ENCODE measurements around the gene TBPL1. TPM values are rescaled to one million over a fixed set of nuclear protein-coding genes. Genes with fewer than 3 reads are reported as not detected.

Gene TBPL1
- total RNA-seq, 1 experiment from 2014 or later: 161 TPM

- Histone ChIP-seq H3K27me3 (ENCODE audit: low read length) (no peaks in the 10 kb centered on the region), H3K9ac (ENCODE audit: low read length) (no peak overlapping the region), H3K27ac (ENCODE audit: low read length) (no peak overlapping the region), H2AFZ (ENCODE audit: low read length) (no peak overlapping the region), H3K9me2 (replicated peaks; ENCODE audit: insufficient read depth, low read length) (no peaks in the 10 kb centered on the region), H3K79me2 (ENCODE audit: low read length) (no peaks in the 10 kb centered on the region), H3K4me1 (ENCODE audit: low read length) (no peaks in the 10 kb centered on the region), H3K4me3 (ENCODE audit: low read length) (no peak overlapping the region), H3K4me2 (ENCODE audit: low read depth, low read length, poor library complexity, severe bottlenecking) (no peak overlapping the region), H3K36me3 (ENCODE audit: insufficient read depth, low read length) (no peaks in the 10 kb centered on the region), H3K9me3 (ENCODE audit: low read length) (no peaks in the 10 kb centered on the region), H4K20me1 (ENCODE audit: insufficient read depth, low read depth, low read length) (no peaks in the 10 kb centered on the region)
- no peak for DNase-seq
Measured at GRCh38 chr6:134022650-134023049, 69.6 kb downstream of the TBPL1 start.

DNA sequence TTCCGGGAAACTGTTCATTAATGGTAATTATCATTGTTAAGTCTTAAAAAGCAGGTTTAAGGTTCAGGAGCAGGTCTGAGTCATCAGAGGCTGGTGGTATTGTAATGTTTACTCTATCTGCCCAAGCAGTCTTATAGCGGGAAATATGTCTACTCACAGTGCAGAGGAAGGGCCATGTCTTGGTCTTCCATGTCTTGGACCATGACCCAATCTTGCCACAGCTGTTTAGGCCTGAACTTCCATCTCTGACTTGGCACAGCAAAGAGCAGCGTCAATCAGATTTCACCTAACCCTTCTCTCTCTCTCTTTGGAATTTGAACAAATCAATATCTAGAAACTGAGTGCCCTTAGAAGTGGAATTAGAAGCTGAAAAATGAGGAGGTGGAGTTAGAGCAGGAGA is 73.6 kb downstream of the TBPL1 start:
- DNase-seq: no peak
- H3K9me3 ChIP-seq (ENCODE audit: low read length): no peaks in the 10 kb centered on the region
- H3K9me2 ChIP-seq (replicated peaks; ENCODE audit: insufficient read depth, low read length): no peaks in the 10 kb centered on the region

GRCh38 chr6:134028438-134028837 is 75.4 kb downstream of the TBPL1 start:
- no peaks in the 10 kb centered on the region for H3K27me3 ChIP-seq (ENCODE audit: low read length)
- H3K36me3 ChIP-seq (ENCODE audit: insufficient read depth, low read length): no peaks in the 10 kb centered on the region
- H4K20me1 ChIP-seq (ENCODE audit: insufficient read depth, low read depth, low read length): no peaks in the 10 kb centered on the region
- H3K9me2 ChIP-seq (replicated peaks; ENCODE audit: insufficient read depth, low read length): no peaks in the 10 kb centered on the region
- H3K79me2 ChIP-seq (ENCODE audit: low read length): no peaks in the 10 kb centered on the region
- no peak overlapping the region for H3K4me2 ChIP-seq (ENCODE audit: low read depth, low read length, poor library complexity, severe bottlenecking)
- H2AFZ ChIP-seq (ENCODE audit: low read length): no peak overlapping the region
- H3K27ac ChIP-seq (ENCODE audit: low read length): no peak overlapping the region
- no peak overlapping the region for H3K9ac ChIP-seq (ENCODE audit: low read length)
- H3K4me1 ChIP-seq (ENCODE audit: low read length): no peaks in the 10 kb centered on the region
- no peaks in the 10 kb centered on the region for H3K9me3 ChIP-seq (ENCODE audit: low read length)
- DNase-seq: no peak
- H3K4me3 ChIP-seq (ENCODE audit: low read length): no peak overlapping the region

More for the DNA sequence above, 73.6 kb downstream of the TBPL1 start:
- Histone ChIP-seq H2AFZ (ENCODE audit: low read length) (no peak overlapping the region), H3K27me3 (ENCODE audit: low read length) (no peaks in the 10 kb centered on the region), H3K36me3 (ENCODE audit: insufficient read depth, low read length) (no peaks in the 10 kb centered on the region), H3K4me3 (ENCODE audit: low read length) (no peak overlapping the region), H3K9ac (ENCODE audit: low read length) (no peak overlapping the region), H3K4me1 (ENCODE audit: low read length) (no peaks in the 10 kb centered on the region), H3K4me2 (ENCODE audit: low read depth, low read length, poor library complexity, severe bottlenecking) (no peak overlapping the region), H4K20me1 (ENCODE audit: insufficient read depth, low read depth, low read length) (no peaks in the 10 kb centered on the region), H3K79me2 (ENCODE audit: low read length) (no peaks in the 10 kb centered on the region), H3K27ac (ENCODE audit: low read length) (no peak overlapping the region)

GRCh38 chr6:134029495-134030455 is 76.8 kb downstream of the TBPL1 start:
- no peak overlapping the region for H3K4me3 ChIP-seq (ENCODE audit: low read length)
- no peaks in the 10 kb centered on the region for H3K9me3 ChIP-seq (ENCODE audit: low read length)
- H4K20me1 ChIP-seq (ENCODE audit: insufficient read depth, low read depth, low read length): no peaks in the 10 kb centered on the region
- H3K79me2 ChIP-seq (ENCODE audit: low read length): no peaks in the 10 kb centered on the region
- H3K9me2 ChIP-seq (replicated peaks; ENCODE audit: insufficient read depth, low read length): no peaks in the 10 kb centered on the region
- H2AFZ ChIP-seq (ENCODE audit: low read length): no peak overlapping the region
- H3K27me3 ChIP-seq (ENCODE audit: low read length): no peaks in the 10 kb centered on the region
- H3K4me2 ChIP-seq (ENCODE audit: low read depth, low read length, poor library complexity, severe bottlenecking): no peak overlapping the region
- no peaks in the 10 kb centered on the region for H3K36me3 ChIP-seq (ENCODE audit: insufficient read depth, low read length)
- no peak overlapping the region for H3K9ac ChIP-seq (ENCODE audit: low read length)
- DNase-seq: no peak
- H3K27ac ChIP-seq (ENCODE audit: low read length): no peak overlapping the region
- H3K4me1 ChIP-seq (ENCODE audit: low read length): no peaks in the 10 kb centered on the region

- H3K4me1 ChIP-seq (ENCODE audit: low read length): peaks cover 11% of the 10 kb centered on the region
- no peak overlapping the region for H3K9ac ChIP-seq (ENCODE audit: low read length)
- no peaks in the 10 kb centered on the region for H3K36me3 ChIP-seq (ENCODE audit: insufficient read depth, low read length)
- no peak overlapping the region for H3K4me2 ChIP-seq (ENCODE audit: low read depth, low read length, poor library complexity, severe bottlenecking)
- H3K9me2 ChIP-seq (replicated peaks; ENCODE audit: insufficient read depth, low read length): no peaks in the 10 kb centered on the region
- no peak overlapping the region for H3K27ac ChIP-seq (ENCODE audit: low read length)
- H3K79me2 ChIP-seq (ENCODE audit: low read length): no peaks in the 10 kb centered on the region
- H3K27me3 ChIP-seq (ENCODE audit: low read length): no peaks in the 10 kb centered on the region
- H2AFZ ChIP-seq (ENCODE audit: low read length): no peak overlapping the region
- H3K9me3 ChIP-seq (ENCODE audit: low read length): no peaks in the 10 kb centered on the region
- H3K4me3 ChIP-seq (ENCODE audit: low read length): no peak overlapping the region
- no peak for DNase-seq
- H4K20me1 ChIP-seq (ENCODE audit: insufficient read depth, low read depth, low read length): no peaks in the 10 kb centered on the region
Measured at GRCh38 chr6:134031696-134032255, 78.8 kb downstream of the TBPL1 start.

- no peak overlapping the region for H3K27ac ChIP-seq (ENCODE audit: low read length)
- no peaks in the 10 kb centered on the region for H3K9me2 ChIP-seq (replicated peaks; ENCODE audit: insufficient read depth, low read length)
- peaks cover 24% of the 10 kb centered on the region for H3K4me1 ChIP-seq (ENCODE audit: low read length)
- H3K4me2 ChIP-seq (ENCODE audit: low read depth, low read length, poor library complexity, severe bottlenecking): no peak overlapping the region
- no peak overlapping the region for H2AFZ ChIP-seq (ENCODE audit: low read length)
- H3K27me3 ChIP-seq (ENCODE audit: low read length): no peaks in the 10 kb centered on the region
- H3K36me3 ChIP-seq (ENCODE audit: insufficient read depth, low read length): no peaks in the 10 kb centered on the region
- H3K9me3 ChIP-seq (ENCODE audit: low read length): no peaks in the 10 kb centered on the region
- no peak overlapping the region for H3K4me3 ChIP-seq (ENCODE audit: low read length)
- H3K9ac ChIP-seq (ENCODE audit: low read length): no peak overlapping the region
- H4K20me1 ChIP-seq (ENCODE audit: insufficient read depth, low read depth, low read length): no peaks in the 10 kb centered on the region
- no peaks in the 10 kb centered on the region for H3K79me2 ChIP-seq (ENCODE audit: low read length)
- DNase-seq: no peak
Measured at GRCh38 chr6:134034478-134034877, 81.5 kb downstream of the TBPL1 start.

GRCh38 chr6:134034961-134035822 is 82.2 kb downstream of the TBPL1 start:
- Histone ChIP-seq H3K9me3 (ENCODE audit: low read length) (no peaks in the 10 kb centered on the region), H3K4me2 (ENCODE audit: low read depth, low read length, poor library complexity, severe bottlenecking) (no peak overlapping the region), H3K4me3 (ENCODE audit: low read length) (no peak overlapping the region), H3K4me1 (ENCODE audit: low read length) (peaks cover 24% of the 10 kb centered on the region), H3K79me2 (ENCODE audit: low read length) (no peaks in the 10 kb centered on the region), H3K9me2 (replicated peaks; ENCODE audit: insufficient read depth, low read length) (no peaks in the 10 kb centered on the region), H4K20me1 (ENCODE audit: insufficient read depth, low read depth, low read length) (no peaks in the 10 kb centered on the region), H3K27me3 (ENCODE audit: low read length) (no peaks in the 10 kb centered on the region), H2AFZ (ENCODE audit: low read length) (no peak overlapping the region), H3K9ac (ENCODE audit: low read length) (no peak overlapping the region), H3K36me3 (ENCODE audit: insufficient read depth, low read length) (no peaks in the 10 kb centered on the region), H3K27ac (ENCODE audit: low read length) (no peak overlapping the region)
- DNase-seq: no peak

- no peaks in the 10 kb centered on the region for H4K20me1 ChIP-seq (ENCODE audit: insufficient read depth, low read depth, low read length)
- peaks cover 24% of the 10 kb centered on the region for H3K4me1 ChIP-seq (ENCODE audit: low read length)
- DNase-seq: no peak
- no peak overlapping the region for H3K9ac ChIP-seq (ENCODE audit: low read length)
- no peak overlapping the region for H3K4me3 ChIP-seq (ENCODE audit: low read length)
- H3K36me3 ChIP-seq (ENCODE audit: insufficient read depth, low read length): no peaks in the 10 kb centered on the region
- no peaks in the 10 kb centered on the region for H3K9me3 ChIP-seq (ENCODE audit: low read length)
- no peak overlapping the region for H3K4me2 ChIP-seq (ENCODE audit: low read depth, low read length, poor library complexity, severe bottlenecking)
- no peak overlapping the region for H3K27ac ChIP-seq (ENCODE audit: low read length)
- H3K27me3 ChIP-seq (ENCODE audit: low read length): no peaks in the 10 kb centered on the region
- H2AFZ ChIP-seq (ENCODE audit: low read length): no peak overlapping the region
- H3K9me2 ChIP-seq (replicated peaks; ENCODE audit: insufficient read depth, low read length): no peaks in the 10 kb centered on the region
- H3K79me2 ChIP-seq (ENCODE audit: low read length): no peaks in the 10 kb centered on the region
Measured at GRCh38 chr6:134035823-134036296, 82.8 kb downstream of the TBPL1 start.
